T-helper 1 cell treated with Interleukin-12 subunit alpha and Interleukin-12 subunit beta and Interleukin-4 antibody, amounts not matched to agents 30 ng/mL and 1 ng/mL, for 36 hours (primary cell): ENCODE measurements around the gene DCT. TPM values are rescaled to one million over a fixed set of nuclear protein-coding genes. Genes with fewer than 3 reads are reported as not detected.
"Not testable (repeated sequence)": the region's sequence is repeated elsewhere in the genome, so short reads cannot be mapped to it uniquely, and the experiment has no call there.

Experiments
- intact Hi-C: fragments of 100-400 bp; cut with micrococcal nuclease; formaldehyde crosslinking; loops from one replicate; pipeline ENCODE4 v1.15.1; 2024
- total RNA-seq: library from RNA; stranded (reverse); gene quantifications from 2 replicates; pipeline ENCODE4 v1.2.3, GENCODE V29; 2022

DCT gene
- total RNA-seq, result 0.20 and 0.61 TPM in 2 replicates

- intact Hi-C loops, result no loop called here
Measured at GRCh38 chr13:94479616-94480015, at the start of gene DCT. TSS of gene DCT (minus strand) at chr13:94479682. CDS start at chr13:94479255, 427 bp downstream.

- intact Hi-C loops, result not testable (repeated sequence)
Measured at GRCh38 chr13:94526956-94527355, 47.5 kb upstream of the DCT start.

GRCh38 chr13:94525781-94526180 is 46.3 kb upstream of the DCT start:
- intact Hi-C loops, result no loop called here

- intact Hi-C loops, result no loop called here
Measured at GRCh38 chr13:94524407-94524806, 44.9 kb upstream of the DCT start.

GRCh38 chr13:94520001-94520400 is 40.5 kb upstream of the DCT start:
- intact Hi-C loops, result no loop called here

GRCh38 chr13:94516456-94516855 is 37.0 kb upstream of the DCT start:
- intact Hi-C loops, result no loop called here

- intact Hi-C loops, result no loop called here
Measured at GRCh38 chr13:94515911-94516310, 36.4 kb upstream of the DCT start.

GRCh38 chr13:94515374-94515773 is 35.9 kb upstream of the DCT start:
- intact Hi-C loops, result no loop called here

- intact Hi-C loops, result no loop called here
Measured at GRCh38 chr13:94513026-94513425, 33.5 kb upstream of the DCT start.

- intact Hi-C loops, result no loop called here
Measured at GRCh38 chr13:94505730-94506129, 26.2 kb upstream of the DCT start.

GRCh38 chr13:94503851-94504250 is 24.4 kb upstream of the DCT start:
- intact Hi-C loops, result no loop called here

GRCh38 chr13:94498831-94499230 is 19.3 kb upstream of the DCT start:
- intact Hi-C loops, result not testable (repeated sequence)

GRCh38 chr13:94495806-94496205 is 16.3 kb upstream of the DCT start:
- intact Hi-C loops, result no loop called here

- intact Hi-C loops, result no loop called here
Measured at GRCh38 chr13:94494026-94494425, 14.5 kb upstream of the DCT start.

- intact Hi-C loops, result no loop called here
Measured at GRCh38 chr13:94487043-94487442, 7.6 kb upstream of the DCT start.

GRCh38 chr13:94483970-94484369 is 4.5 kb upstream of the DCT start:
- intact Hi-C loops, result no loop called here

GRCh38 chr13:94481941-94482340 is 2.5 kb upstream of the DCT start:
- intact Hi-C loops, result no loop called here

- intact Hi-C loops, result no loop called here
Measured at GRCh38 chr13:94480672-94481145, 1.2 kb upstream of the DCT start.

- intact Hi-C loops, result no loop called here
Measured at GRCh38 chr13:94478913-94479312, 569 bp downstream of the DCT start.

- intact Hi-C loops, result no loop called here
Measured at GRCh38 chr13:94470126-94470525, 9.4 kb downstream of the DCT start.

GRCh38 chr13:94464771-94465170 is 14.7 kb downstream of the DCT start:
- intact Hi-C loops, result no loop called here

- intact Hi-C loops, result no loop called here
Measured at GRCh38 chr13:94462670-94463069, 16.8 kb downstream of the DCT start.

- intact Hi-C loops, result no loop called here
Measured at GRCh38 chr13:94459116-94459515, 20.4 kb downstream of the DCT start.

- intact Hi-C loops, result no loop called here
Measured at GRCh38 chr13:94455414-94455813, 24.1 kb downstream of the DCT start.
